WTC11 (cell line): ENCODE measurements around the gene PHLDB3. TPM values are rescaled to one million over a fixed set of nuclear protein-coding genes. Genes with fewer than 3 reads are reported as not detected.

ENCODE experiments used
- ATAC-seq: fragments of 200-7000 bp; cut with Tn5 transposase; 2 replicates; pipeline ENCODE4 v1.10.0; 2021; ENCODE audit warnings: mild to moderate bottlenecking, moderate library complexity
- CTCF ChIA-PET: fragments of 300-600 bp; sonication (Branson Sonifier 250); formaldehyde crosslinking; loops from one replicate; lab custom pipeline; 2021; ENCODE audit warnings: antibody characterized with exemption; lab: Charles Lee
- POLR2A ChIA-PET: fragments of 350-600 bp; sonication (Branson Sonifier 250); formaldehyde crosslinking; loops from one replicate; lab custom pipeline; 2021; ENCODE audit warnings: antibody characterized with exemption; lab: Charles Lee
- DNase-seq: peaks from one replicate; pipeline ENCODE4 v3.0.0; 2021; ENCODE audit warnings: low spot score
- H3K27ac Mint-ChIP-seq: 2 replicates; pipeline ENCODE4 v1.8.0; 2021; ENCODE audit warnings: mixed read lengths
- H3K27me3 Mint-ChIP-seq: 2 replicates; pipeline ENCODE4 v1.8.0; 2021; ENCODE audit warnings: low read depth, mild to moderate bottlenecking, moderate library complexity, mixed read lengths
- H3K36me3 Mint-ChIP-seq: 2 replicates; pipeline ENCODE4 v1.8.0; 2021; ENCODE audit warnings: mixed read lengths
- H3K4me1 Mint-ChIP-seq: 2 replicates; pipeline ENCODE4 v1.8.0; 2022; ENCODE audit warnings: mixed read lengths
- H3K4me3 Mint-ChIP-seq: 2 replicates; pipeline ENCODE4 v1.8.0; 2021; ENCODE audit warnings: mild to moderate bottlenecking, moderate library complexity, mixed read lengths
- H3K9me3 Mint-ChIP-seq: 2 replicates; pipeline ENCODE4 v1.8.0; 2021; ENCODE audit warnings: mixed read lengths
- CREM ChIP-seq: sonication (generic); formaldehyde crosslinking; IDR thresholded peaks from 2 replicates; pipeline ENCODE4 v1.8.1; 2022; ENCODE audit warnings: mild to moderate bottlenecking, missing genetic modification reagents, moderate library complexity
- EMX1 ChIP-seq: fragments of 250-450 bp; sonication (Bioruptor Pico); IDR thresholded peaks from 2 replicates; pipeline ENCODE4 v1.8.0; 2021; ENCODE audit warnings: mild to moderate bottlenecking
- FOXP1 ChIP-seq: sonication (generic); formaldehyde crosslinking; IDR thresholded peaks from 2 replicates; pipeline ENCODE4 v1.8.0; 2022; ENCODE audit warnings: missing genetic modification reagents, mild to moderate bottlenecking, moderate library complexity, borderline replicate concordance
- GTF2I ChIP-seq: fragments of 250-450 bp; sonication (Bioruptor Pico); conservative IDR thresholded peaks from 2 replicates; pipeline ENCODE4 v1.4.0; 2021; ENCODE audit warnings: mild to moderate bottlenecking
- HMGA2 ChIP-seq: fragments of 250-450 bp; sonication (Bioruptor Pico); IDR thresholded peaks from 2 replicates; pipeline ENCODE4 v1.4.0; 2021; ENCODE audit warnings: mild to moderate bottlenecking, moderate library complexity
- JUN ChIP-seq: sonication (generic); formaldehyde crosslinking; IDR thresholded peaks from 2 replicates; pipeline ENCODE4 v1.8.0; 2023; ENCODE audit warnings: mild to moderate bottlenecking, missing genetic modification reagents
- NFE2L1 ChIP-seq: sonication (generic); formaldehyde crosslinking; IDR thresholded peaks from 2 replicates; pipeline ENCODE4 v1.8.1; 2023; ENCODE audit warnings: missing genetic modification reagents
- NR1H2 ChIP-seq: sonication (generic); formaldehyde crosslinking; IDR thresholded peaks from 2 replicates; pipeline ENCODE4 v1.9.0; 2021; ENCODE audit warnings: mild to moderate bottlenecking, moderate library complexity, missing genetic modification reagents
- TEAD4 ChIP-seq: sonication (generic); formaldehyde crosslinking; IDR thresholded peaks from 2 replicates; pipeline ENCODE4 v1.8.0; 2022; ENCODE audit warnings: mild to moderate bottlenecking, missing genetic modification reagents
- ZNF671 ChIP-seq: fragments of 250-450 bp; sonication (Bioruptor Pico); IDR thresholded peaks from 2 replicates; pipeline ENCODE4 v1.8.0; 2021; ENCODE audit warnings: mild to moderate bottlenecking
- total RNA-seq: library from RNA; stranded (reverse); gene quantifications from 3 replicates; pipeline ENCODE4 v1.2.3, GENCODE V29; 2021
- TF ChIP-seq, protein P1 (sequence below): fragments of 250-450 bp; sonication (Bioruptor Pico); conservative IDR thresholded peaks from 2 replicates; pipeline ENCODE4 v1.9.0; 2021; ENCODE audit warnings: mild to moderate bottlenecking
- TF ChIP-seq, protein P2 (sequence below): sonication (generic); formaldehyde crosslinking; IDR thresholded peaks from 2 replicates; pipeline ENCODE4 v1.8.0; 2023; ENCODE audit warnings: mild to moderate bottlenecking, missing genetic modification reagents
- TF ChIP-seq, protein P3 (sequence below): sonication (generic); formaldehyde crosslinking; IDR thresholded peaks from 2 replicates; pipeline ENCODE4 v1.8.1; 2022; ENCODE audit warnings: low read depth, mild to moderate bottlenecking, moderate library complexity, missing genetic modification reagents, borderline replicate concordance
- TF ChIP-seq, protein P4 (sequence below): sonication (generic); formaldehyde crosslinking; IDR thresholded peaks from 2 replicates; pipeline ENCODE4 v1.8.1; 2023; ENCODE audit warnings: mild to moderate bottlenecking, missing genetic modification reagents
- TF ChIP-seq, protein P5 (sequence below): sonication (generic); formaldehyde crosslinking; IDR thresholded peaks from 2 replicates; pipeline ENCODE4 v1.8.0; 2022; ENCODE audit warnings: mild to moderate bottlenecking, missing genetic modification reagents
- TF ChIP-seq, protein P6 (sequence below): sonication (generic); formaldehyde crosslinking; IDR thresholded peaks from 2 replicates; pipeline ENCODE4 v1.8.1; 2023; ENCODE audit warnings: mild to moderate bottlenecking, missing genetic modification reagents
- TF ChIP-seq, protein P7 (sequence below): fragments of 250-450 bp; sonication (Bioruptor Pico); IDR thresholded peaks from 2 replicates; pipeline ENCODE4 v1.9.0; 2021; ENCODE audit warnings: mild to moderate bottlenecking

Gene PHLDB3
- total RNA-seq, 1 experiment from 2014 or later, result 14.6 TPM

DNA sequence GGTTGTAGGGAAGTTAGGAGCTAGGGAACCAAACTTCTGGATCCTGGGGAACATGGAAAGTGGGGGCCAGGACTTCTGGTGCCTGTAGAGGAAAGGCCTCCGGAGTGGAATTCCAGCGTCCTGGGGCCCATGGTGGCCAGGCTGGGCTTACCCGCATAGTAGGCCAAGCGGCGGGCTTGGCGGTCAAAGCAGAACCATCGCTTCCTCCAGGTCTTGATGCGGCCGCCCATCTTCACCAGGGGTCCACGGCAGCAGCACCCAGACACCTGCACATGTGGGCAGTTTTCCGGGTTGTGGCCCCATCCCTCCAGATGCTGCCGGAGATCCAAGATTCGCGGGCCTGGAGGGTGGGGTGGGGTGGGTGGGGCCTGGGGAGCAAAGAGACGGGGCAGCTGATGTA is 25.3 kb downstream of the PHLDB3 start:
- Mint-ChIP-seq H3K27me3 (peaks cover 20% of the 10 kb centered on the region), H3K4me1 (peaks cover 3% of the 10 kb centered on the region; the same call in 1 of the 2 replicates), H3K27ac (no peak overlapping the region), H3K9me3 (no peaks in the 10 kb centered on the region), H3K36me3 (no peaks in the 10 kb centered on the region), H3K4me3 (no peak overlapping the region)
- ChIA-PET CTCF (interaction anchor here (0.5 to 2.5 kb wide), 5 partner anchors 14 to 76 kb away, joined by 3 to 9 read pairs (median 3); partner anchors contain the start of gene LYPD3), POLR2A (interaction anchor here (0.9 kb wide), 1 partner anchor 25 kb away, joined by 4 read pairs; no protein-coding TSS in a partner anchor)
- no peak for DNase-seq
- TF ChIP-seq FOXP1 (CRISPR knock-in tag), result no peak
- no peak for TF ChIP-seq NFE2L1
- TF ChIP-seq ZNF671 (CRISPR knock-in tag), result no peak
- TF ChIP-seq, protein P1, sequence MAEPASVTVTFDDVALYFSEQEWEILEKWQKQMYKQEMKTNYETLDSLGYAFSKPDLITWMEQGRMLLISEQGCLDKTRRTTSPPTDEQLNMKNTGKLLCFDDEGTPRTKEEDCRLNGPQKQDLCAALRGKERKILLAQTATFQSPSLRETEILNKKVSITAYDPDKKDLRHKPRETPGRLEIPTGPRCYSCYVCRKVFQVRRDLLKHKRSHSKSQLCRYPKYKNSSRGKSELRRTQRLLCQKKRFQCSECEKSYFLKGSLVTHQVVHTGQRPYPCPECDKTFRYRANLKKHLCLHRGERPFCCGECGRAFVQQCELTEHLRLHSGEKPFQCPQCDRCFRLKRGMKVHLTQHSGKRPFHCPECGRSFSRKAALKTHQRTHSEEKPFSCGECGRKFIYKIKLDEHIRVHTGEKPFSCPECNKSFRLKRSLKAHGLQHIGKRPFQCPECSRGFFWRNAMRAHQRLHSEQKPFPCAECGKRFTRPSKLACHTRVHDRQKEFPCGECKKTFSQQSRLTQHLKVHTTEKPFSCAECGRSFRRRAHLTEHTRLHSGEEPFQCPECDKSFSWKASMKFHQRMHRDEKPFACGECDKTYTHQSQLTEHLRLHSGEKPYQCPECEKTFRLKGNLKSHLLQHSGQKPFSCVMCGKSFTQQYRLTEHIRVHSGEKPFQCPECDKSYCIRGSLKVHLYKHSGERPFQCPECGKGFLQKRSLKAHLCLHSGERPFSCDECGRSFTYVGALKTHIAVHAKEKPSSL, result no peak
- TF ChIP-seq JUN (CRISPR knock-in tag), result no peak
- TF ChIP-seq, protein P2, sequence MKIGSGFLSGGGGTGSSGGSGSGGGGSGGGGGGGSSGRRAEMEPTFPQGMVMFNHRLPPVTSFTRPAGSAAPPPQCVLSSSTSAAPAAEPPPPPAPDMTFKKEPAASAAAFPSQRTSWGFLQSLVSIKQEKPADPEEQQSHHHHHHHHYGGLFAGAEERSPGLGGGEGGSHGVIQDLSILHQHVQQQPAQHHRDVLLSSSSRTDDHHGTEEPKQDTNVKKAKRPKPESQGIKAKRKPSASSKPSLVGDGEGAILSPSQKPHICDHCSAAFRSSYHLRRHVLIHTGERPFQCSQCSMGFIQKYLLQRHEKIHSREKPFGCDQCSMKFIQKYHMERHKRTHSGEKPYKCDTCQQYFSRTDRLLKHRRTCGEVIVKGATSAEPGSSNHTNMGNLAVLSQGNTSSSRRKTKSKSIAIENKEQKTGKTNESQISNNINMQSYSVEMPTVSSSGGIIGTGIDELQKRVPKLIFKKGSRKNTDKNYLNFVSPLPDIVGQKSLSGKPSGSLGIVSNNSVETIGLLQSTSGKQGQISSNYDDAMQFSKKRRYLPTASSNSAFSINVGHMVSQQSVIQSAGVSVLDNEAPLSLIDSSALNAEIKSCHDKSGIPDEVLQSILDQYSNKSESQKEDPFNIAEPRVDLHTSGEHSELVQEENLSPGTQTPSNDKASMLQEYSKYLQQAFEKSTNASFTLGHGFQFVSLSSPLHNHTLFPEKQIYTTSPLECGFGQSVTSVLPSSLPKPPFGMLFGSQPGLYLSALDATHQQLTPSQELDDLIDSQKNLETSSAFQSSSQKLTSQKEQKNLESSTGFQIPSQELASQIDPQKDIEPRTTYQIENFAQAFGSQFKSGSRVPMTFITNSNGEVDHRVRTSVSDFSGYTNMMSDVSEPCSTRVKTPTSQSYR (CRISPR knock-in tag), result no peak
- TF ChIP-seq NR1H2, result no peak
- TF ChIP-seq CREM (CRISPR knock-in tag), result no peak
- TF ChIP-seq, protein P3, sequence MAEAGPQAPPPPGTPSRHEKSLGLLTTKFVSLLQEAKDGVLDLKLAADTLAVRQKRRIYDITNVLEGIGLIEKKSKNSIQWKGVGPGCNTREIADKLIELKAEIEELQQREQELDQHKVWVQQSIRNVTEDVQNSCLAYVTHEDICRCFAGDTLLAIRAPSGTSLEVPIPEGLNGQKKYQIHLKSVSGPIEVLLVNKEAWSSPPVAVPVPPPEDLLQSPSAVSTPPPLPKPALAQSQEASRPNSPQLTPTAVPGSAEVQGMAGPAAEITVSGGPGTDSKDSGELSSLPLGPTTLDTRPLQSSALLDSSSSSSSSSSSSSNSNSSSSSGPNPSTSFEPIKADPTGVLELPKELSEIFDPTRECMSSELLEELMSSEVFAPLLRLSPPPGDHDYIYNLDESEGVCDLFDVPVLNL, result no peak
- no peak for TF ChIP-seq GTF2I (CRISPR knock-in tag)
- TF ChIP-seq, protein P4, sequence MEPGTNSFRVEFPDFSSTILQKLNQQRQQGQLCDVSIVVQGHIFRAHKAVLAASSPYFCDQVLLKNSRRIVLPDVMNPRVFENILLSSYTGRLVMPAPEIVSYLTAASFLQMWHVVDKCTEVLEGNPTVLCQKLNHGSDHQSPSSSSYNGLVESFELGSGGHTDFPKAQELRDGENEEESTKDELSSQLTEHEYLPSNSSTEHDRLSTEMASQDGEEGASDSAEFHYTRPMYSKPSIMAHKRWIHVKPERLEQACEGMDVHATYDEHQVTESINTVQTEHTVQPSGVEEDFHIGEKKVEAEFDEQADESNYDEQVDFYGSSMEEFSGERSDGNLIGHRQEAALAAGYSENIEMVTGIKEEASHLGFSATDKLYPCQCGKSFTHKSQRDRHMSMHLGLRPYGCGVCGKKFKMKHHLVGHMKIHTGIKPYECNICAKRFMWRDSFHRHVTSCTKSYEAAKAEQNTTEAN (CRISPR knock-in tag), result no peak
- no peak for TF ChIP-seq TEAD4
- TF ChIP-seq EMX1, result no peak
- TF ChIP-seq, protein P5, sequence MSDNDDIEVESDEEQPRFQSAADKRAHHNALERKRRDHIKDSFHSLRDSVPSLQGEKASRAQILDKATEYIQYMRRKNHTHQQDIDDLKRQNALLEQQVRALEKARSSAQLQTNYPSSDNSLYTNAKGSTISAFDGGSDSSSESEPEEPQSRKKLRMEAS (CRISPR knock-in tag), result no peak
- TF ChIP-seq, protein P6, sequence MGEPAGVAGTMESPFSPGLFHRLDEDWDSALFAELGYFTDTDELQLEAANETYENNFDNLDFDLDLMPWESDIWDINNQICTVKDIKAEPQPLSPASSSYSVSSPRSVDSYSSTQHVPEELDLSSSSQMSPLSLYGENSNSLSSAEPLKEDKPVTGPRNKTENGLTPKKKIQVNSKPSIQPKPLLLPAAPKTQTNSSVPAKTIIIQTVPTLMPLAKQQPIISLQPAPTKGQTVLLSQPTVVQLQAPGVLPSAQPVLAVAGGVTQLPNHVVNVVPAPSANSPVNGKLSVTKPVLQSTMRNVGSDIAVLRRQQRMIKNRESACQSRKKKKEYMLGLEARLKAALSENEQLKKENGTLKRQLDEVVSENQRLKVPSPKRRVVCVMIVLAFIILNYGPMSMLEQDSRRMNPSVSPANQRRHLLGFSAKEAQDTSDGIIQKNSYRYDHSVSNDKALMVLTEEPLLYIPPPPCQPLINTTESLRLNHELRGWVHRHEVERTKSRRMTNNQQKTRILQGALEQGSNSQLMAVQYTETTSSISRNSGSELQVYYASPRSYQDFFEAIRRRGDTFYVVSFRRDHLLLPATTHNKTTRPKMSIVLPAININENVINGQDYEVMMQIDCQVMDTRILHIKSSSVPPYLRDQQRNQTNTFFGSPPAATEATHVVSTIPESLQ, result no peak
- TF ChIP-seq HMGA2 (CRISPR knock-in tag), result no peak
- TF ChIP-seq, protein P7, sequence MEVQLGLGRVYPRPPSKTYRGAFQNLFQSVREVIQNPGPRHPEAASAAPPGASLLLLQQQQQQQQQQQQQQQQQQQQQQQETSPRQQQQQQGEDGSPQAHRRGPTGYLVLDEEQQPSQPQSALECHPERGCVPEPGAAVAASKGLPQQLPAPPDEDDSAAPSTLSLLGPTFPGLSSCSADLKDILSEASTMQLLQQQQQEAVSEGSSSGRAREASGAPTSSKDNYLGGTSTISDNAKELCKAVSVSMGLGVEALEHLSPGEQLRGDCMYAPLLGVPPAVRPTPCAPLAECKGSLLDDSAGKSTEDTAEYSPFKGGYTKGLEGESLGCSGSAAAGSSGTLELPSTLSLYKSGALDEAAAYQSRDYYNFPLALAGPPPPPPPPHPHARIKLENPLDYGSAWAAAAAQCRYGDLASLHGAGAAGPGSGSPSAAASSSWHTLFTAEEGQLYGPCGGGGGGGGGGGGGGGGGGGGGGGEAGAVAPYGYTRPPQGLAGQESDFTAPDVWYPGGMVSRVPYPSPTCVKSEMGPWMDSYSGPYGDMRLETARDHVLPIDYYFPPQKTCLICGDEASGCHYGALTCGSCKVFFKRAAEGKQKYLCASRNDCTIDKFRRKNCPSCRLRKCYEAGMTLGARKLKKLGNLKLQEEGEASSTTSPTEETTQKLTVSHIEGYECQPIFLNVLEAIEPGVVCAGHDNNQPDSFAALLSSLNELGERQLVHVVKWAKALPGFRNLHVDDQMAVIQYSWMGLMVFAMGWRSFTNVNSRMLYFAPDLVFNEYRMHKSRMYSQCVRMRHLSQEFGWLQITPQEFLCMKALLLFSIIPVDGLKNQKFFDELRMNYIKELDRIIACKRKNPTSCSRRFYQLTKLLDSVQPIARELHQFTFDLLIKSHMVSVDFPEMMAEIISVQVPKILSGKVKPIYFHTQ (CRISPR knock-in tag), result no peak
- ATAC-seq, result no peak
